GM19035 (cell line): ENCODE measurements around the gene ABLIM3.

Experiments used
- ATAC-seq: cut with Tn5 transposase; IDR thresholded peaks from one replicate; pipeline ENCODE4 v1.9.1; 2021; ENCODE audit not compliant: unreplicated experiment

ABLIM3 gene

DNA sequence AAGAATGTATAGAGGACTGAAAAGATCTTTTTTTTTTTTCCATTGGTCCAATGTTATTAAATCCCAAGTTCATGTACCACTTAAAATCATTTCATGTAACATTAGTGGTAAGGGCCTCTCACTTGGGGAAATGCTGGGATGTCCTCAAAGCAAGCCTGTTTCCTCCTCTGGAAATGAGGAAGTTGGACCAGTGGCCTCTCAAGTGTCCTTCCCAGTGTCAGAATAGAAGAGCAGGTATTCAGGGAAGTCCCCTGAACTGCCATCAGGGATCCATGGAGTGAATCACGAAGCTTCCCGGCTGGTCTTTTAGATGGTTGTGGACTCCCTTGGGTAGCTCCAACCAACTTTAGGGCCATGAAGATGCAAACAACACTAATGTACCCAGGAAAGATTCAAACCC is 75.2 kb downstream of the ABLIM3 start:
- ATAC-seq = no peak

DNA sequence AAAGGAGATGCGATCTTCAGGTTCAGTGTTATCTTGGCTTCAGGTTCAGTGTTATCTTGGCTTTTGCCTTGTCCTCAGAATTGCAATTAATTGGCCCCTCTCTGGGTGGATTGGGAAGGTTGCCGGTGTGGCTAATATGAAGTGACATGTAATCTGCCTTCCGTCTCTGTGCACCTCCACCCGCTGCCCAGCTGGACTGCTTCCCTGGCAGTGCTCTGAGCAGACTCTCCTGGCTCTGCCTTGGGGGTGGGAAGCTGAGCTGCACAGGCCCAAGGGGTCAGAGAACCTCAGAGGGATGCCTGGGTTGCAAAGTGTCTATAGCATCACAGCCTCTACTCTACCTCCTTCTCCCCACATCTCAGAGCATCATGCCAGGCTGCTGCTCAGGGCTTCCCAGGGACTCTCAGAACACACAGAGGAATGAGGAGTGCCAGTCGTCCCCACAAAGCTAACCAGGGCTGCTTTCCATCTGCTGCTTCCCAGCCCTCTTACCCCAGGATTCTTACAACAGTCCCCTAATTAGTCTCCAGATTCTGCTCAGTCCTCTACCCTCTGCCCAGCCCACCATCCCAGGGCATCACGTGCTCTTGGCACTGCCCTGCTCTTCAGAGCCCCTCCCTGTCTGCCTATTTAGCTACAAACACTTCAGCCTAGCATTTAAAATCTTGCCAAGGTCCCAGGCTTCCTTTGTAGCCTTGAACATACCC is 76.0 kb downstream of the ABLIM3 start:
- no peak for ATAC-seq

DNA sequence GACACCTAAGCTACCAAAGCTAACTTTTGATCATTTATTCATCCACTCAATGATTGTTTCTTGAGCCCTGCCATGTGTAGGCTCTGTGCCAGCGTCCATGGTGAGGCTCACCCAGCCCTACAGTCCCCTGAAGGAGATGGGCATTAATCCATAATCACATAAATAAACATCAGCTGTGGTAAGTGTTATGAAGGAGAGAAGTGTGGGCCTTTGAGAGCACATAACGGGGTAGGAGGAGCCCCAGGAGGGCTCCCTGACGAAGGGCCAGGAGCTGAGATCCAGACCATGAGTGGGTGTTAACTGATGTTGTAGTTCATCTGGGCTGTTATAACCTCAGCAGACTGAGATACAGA is 76.5 kb downstream of the ABLIM3 start:
- no peak for ATAC-seq

DNA sequence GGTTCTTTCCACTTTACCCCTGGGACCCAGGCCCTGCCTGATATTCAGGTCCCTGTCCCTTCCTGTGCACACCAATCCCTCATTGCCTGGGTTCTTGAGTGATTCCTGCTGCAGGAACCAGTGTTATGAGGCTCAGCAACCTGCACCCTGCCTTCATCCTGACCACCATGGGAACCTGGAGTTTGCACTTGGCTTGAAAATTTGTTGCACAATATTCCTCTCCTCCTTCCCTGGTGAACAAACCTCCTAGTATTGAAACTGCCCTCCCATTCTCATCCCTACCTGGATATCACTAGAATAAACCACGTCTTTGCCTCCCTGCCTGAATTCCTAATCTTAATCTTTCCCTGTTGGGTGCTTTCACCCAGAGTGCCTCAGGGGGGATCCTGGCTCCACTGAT is 78.3 kb downstream of the ABLIM3 start:
- no peak for ATAC-seq

DNA sequence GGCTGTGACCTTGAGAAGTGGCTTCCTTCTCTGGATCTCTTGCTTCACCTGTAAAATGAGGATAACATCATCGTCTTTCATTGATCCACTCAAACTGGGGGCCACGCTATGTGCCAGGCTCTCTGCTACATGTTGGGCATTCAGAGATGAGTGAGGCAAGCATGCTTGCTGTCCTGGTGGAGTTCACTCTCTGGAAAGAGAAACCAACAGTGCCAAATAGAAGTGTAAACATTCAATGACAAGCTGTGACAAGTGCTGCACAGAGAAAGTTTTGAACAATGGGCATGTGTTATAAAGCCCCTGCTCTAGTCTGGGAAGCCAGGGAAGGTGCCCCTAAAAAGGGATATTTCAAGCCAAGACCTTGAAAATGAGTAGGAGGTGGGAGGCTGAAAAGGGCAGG is 79.5 kb downstream of the ABLIM3 start:
- ATAC-seq = no peak

DNA sequence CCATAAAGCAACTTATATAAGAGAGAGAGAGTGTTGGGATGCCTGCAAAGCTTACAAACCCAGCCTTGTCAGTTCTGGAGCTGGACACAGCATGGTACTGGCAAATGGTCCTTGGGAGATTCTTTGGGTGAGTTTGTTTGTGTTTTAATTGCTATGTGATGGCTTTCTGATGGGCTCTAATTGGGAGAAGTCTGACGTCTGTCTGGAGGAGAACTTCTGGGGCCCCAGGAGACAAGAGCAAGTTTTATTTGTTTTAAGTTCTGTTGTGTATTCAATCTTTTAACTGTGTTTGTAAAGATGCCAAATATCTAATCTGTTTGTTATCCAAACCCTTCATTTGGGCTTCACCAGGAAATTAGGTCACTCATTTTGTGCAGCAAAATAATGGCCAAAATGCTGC is 80.0 kb downstream of the ABLIM3 start:
- no peak for ATAC-seq

DNA sequence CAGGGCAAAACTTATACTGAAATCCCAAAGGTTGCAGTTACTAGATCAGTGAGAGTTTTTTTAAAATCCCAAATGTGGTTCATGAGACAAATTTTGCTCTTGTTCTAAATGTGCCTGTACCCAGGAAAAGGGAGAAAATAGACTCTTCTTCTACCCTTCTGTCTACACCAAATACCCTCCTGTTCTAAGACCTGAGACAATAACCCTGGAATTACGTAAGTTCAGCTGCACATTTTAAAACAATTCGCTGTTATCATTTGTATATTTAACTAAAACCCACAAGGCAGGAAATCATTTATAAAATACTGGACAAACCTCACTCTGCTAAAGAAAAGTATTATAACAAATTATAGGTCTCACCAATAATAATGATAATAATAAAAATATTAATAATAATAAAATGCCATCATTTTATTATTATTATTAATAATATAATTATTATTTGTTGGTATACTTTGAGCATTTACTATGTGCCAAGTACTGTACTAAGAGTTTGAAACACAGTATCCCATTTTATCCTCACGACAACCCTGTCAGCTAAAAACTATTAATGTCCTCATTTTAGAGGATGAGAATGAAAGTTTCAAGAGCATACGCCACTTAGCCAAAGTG is 80.5 kb downstream of the ABLIM3 start:
- ATAC-seq = no peak

DNA sequence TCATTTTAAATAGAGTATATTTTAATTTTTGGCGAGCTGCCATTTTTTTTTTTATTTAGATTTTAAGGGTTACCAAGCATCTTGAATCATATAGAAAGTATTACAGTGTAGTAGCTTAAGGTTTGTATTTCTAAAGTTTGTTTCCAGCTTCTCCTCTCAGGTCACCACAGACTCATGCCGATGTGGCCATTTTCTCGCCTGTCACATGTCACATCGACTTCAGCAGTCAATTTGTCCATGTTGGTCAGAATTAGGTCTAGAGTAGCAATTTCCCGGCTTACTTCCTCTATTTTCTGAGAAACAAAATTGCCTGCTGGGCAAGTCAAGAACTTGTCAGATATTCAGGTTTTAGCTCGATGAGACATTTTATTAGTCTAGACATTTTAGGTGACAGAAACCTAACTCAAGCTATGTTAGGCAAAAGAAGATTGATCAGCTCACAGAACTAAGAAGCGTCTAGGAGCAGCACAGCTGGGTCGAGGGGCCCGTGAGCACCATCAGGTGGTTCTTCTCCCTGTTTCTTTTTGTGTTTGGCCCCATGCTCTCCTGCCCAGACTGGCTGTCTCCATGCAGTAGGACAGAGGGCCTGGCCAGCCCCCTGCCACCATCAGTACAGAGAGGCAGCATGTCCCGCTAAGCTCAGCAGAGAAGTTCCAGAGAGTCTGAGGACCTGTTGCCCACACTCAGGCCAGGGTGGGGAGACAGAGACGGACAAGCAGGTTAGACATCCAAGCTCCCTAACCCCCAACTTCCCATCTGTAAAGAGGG is 82.0 kb downstream of the ABLIM3 start:
- ATAC-seq = no peak

DNA sequence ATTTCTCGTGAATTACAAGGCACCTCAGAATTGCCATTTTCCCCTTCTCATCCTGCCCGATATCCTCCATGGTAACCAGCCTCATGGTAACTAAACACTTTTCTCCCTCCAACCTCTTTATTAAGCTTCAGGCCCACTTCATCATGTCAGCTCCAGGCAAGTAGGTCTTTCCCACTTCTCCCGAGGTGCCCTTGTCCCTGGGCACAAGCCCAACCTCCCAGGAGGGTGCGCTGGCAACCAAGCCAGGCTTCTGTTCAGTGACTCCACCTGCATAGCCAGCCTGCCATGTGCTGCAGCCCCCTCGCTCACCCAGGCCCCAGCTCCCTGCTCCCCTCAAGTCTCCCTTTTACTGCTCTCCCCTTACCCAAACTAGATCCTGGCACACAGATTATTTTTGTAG is 83.0 kb downstream of the ABLIM3 start:
- ATAC-seq = no peak

DNA sequence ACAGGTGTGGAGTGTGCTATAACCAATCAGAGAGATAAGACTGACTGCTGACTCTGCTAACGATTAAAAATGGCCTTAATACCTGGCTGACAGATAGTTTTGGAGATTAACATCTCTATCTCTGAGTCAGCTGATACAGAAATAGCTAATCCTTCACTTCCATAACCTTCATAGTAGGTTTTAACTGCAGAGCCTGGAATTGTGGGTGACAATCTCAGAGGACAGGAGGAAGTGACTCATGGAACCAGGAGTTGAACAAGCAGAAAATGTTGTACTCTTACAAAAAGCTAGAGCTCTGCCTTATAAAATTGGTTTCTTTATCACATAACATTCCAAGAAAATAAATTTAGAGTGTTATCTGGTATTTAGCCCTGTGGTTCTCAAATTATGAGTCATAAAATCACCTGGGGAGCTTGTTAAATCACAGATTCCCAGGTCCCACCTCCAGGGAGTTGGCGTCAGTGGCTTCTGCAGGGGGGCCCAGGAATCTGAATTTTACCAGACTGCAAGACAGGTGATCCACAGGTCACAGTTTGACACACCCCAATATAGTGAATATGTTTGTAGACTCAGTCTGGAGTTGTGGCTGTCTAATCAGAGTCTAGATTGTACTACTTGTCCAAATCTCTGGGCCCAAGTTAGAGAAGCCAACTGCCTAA is 86.0 kb downstream of the ABLIM3 start:
- ATAC-seq = no peak

DNA sequence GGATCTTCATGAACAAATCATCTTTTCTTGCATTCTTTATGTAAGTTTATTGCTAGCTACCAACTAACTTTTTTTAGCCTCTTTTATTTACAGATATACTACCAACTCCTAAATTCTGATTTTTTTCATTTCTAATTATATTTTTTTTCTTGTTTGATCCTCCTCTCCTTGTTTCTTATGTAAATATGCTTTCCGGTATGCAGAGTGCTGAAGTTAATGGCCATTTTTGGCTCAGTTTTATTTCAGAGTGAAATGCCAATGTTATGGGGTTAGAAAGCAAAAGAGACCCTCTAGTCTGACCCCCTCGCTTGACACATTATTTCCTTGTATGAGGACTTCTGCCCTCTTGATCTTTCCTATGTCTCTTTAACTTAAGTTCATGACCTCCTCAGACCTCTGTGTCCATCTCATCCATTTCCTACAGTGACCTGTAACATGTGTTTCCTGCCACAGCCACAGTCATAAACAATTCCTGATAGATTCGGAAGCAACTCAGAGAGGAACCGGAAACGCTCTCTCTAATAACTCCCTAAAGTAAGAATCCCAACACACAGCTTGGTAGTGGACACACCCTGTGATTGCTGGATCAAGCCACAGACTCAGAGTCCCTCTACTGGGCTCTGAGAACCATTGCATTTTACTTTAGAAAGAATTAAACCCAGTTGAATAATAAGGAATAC is 87.5 kb downstream of the ABLIM3 start:
- no peak for ATAC-seq

DNA sequence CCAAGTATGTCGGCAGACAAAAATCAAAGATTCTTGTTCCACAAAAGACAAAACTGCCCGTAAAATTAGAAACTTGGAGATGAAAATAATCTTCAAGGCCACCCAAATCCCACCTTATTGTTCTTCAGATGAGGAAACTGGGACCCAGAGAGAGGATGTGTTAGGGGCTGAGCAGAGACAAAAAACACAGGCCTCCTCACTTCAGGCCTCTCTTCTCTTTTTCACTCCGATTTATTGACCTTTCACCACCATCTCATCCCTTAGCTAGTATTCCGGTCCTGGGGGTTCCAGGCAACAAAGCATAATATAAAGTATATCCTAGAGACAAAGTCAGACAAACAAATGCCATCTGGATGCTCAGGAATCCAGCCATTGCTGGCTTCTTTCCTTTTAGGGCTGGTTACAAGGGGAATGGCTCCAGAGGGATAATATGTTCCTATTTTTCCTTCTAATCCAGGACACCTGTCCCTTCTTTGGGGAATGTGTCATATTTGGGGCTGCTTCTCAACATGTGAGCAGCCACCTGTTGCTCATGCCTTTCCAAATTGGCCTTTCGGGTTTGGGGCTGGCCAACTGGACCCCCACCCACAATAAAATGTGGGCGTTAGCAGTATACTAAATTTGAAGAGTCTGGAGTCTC is 88.1 kb downstream of the ABLIM3 start:
- ATAC-seq = no peak

DNA sequence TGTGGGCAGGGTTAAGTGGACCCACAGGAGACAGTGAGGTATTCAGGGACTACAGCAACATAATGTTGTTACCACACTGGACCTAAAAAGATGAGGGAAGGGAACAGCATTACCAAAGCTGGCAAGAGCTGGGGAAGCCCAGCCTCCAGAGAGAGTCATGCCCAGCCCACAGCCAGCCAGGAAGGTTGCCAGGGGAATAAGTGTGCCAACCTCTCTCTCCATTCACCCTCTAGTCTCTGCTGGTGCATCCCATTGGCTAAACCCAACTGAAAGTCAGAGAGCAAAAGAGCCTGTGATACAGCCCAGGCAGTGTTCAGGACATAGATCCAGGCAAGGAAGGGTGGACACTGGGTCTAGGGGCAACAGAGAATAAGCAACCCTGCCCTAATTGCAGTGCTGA is 94.5 kb downstream of the ABLIM3 start:
- no peak for ATAC-seq

DNA sequence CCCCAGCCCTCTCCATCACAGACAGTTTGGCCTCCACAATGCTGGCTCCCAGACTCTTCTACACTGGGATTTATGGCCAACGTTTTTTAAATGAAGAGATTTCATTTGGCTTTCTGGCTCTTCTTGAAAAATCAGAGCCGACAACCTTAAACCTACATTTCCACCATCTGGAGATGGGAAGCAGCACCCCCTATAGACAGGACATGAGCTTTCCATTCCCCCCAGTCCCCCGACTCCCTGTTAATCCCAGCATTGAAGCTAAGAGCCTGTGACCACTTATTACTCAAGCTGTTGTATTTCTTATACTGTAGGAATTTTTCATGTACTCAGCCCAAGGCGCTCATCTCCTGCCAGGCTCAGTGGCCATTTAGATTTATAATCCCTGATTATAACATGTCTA is 96.4 kb downstream of the ABLIM3 start:
- ATAC-seq = no peak

DNA sequence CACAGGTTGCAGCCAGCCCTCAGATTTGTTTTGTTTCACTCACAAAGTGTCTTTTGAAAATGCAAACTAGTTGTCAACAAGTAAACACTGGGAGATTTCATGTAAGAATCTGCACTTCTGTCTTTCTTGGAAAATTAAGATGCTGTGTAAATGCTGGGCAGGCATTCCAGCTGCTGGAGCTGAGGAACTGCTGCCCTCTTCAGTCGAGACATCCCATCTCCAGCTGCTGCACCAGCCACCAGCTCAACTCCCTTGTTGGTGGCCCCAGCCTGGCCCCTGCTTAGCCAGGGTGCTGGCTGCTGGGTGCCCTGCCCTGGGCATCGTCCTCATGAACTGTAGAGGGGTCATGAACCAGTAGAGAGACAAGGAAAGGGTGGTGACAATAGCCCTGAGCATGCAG is 97.2 kb downstream of the ABLIM3 start:
- ATAC-seq = no peak

DNA sequence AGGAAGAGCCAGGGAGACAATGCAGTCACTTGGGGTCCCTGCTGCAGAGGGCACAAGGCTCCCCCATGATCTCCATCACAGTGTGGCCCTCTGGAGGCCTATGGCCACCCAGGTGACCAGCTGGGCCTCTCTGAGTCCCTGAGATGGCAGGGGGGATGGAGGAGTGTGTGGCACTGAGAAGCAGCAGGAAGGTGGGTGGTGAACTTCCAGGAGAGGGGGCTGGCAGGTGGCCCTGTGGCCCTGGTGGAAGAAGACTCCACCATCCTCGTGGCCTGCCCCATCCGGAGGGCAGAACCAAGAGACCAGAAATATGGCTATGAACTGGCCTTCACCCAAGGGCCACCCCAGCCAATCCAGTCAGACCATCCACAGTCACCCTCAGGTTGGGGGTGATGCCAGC is 98.6 kb downstream of the ABLIM3 start:
- no peak for ATAC-seq

DNA sequence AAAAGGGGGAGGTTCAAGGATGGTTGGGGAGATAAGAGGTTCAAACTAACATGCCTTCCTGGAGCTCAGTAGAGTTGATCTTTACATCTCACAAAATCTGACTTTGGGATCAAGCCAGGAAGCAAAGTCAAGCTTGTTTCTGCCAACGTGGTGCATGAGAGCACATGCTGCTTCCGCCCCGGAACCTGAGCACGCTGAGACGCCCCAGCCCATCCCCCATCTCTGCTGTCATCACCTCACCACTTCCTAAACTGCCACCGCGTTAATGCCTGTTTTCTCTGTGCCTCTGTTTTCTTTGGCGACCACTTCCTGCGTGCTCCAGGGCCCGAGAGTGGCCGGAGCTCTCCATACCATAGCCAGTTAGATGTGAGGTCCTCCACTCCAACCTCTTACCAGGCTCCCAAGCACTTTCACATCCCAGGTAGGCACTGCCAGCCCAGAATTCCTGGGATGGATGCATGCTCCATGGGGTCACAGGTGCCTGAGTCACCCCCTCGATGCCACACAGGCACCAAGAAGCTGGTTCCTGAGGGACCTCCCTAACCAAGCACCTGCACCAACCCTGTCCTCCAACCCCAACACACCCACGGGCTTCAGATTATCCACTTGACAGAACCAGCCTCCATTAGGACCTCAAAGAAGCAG is 99.2 kb downstream of the ABLIM3 start:
- ATAC-seq = peak; percentile 69

DNA sequence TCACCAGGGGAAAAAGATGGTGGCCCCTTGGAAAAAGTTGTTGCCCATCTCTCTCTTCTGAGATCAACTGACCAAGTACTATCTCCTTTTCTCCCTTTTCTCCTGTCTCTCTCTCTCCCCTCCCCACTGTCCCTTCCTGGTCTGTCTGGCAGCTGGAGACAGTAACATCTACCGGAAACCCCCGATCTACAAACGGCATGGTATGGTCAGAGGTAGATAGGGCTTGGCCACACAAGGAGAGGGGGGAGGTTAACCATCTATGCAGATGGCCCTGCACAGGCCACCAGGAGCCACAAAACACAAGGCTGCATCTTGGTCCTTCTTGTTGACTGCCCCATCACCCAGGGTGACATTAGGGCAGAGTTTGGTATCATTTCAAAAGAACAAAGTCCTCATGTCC is 101.0 kb downstream of the ABLIM3 start:
- ATAC-seq = no peak

DNA sequence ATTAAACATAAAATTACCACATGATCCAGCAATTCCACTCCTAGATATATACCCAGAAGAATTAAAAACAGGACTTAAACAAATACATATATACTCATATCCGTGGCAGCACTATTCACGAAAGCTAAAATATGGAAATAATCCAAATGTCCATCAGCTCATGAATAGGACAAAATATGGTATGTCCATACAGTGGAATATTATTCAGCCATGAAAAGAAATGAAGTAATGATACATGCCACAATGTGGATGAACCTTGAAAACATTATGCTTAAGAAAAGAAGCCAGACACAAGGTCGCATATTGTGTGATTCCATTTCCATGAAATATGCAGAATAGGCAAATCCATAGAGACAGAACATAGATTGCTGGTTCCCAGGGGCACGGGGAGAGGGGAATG is 105.6 kb downstream of the ABLIM3 start:
- no peak for ATAC-seq

DNA sequence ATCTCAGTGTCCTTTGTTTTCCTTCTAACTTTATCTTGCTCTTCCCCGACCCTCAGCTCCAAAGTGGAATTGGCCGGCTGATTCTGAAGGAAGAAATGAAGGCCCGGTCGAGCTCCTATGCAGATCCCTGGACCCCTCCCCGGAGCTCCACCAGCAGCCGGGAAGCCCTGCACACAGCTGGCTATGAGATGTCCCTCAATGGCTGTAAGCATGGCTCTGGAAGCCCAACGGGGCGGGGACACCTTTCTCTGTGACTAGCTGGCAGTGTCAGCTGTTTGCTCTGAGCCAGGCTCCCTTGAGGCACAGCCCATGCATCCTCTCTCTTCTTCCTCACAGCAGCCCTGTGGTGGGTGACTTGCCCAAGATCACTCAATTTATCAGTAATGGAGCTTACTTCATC is 106.4 kb downstream of the ABLIM3 start:
- ATAC-seq = no peak
